BJ (cell line): Measurements from ENCODE around the gene DCANP1. TPM values are rescaled to one million over a fixed set of nuclear protein-coding genes. Genes with fewer than 3 reads are reported as not detected.

ENCODE experiments used
- CTCF ChIA-PET: fragments of 350-600 bp; formaldehyde crosslinking; extraction: SDS; loops from one replicate; lab custom pipeline; 2021; ENCODE audit warnings: antibody characterized with exemption, inconsistent platforms; lab: Yijun Ruan, JAX
- POLR2A ChIA-PET: fragments of 300-600 bp; sonication (Branson Sonifier 250); formaldehyde crosslinking; extraction: SDS; loops from one replicate; lab custom pipeline; 2021; ENCODE audit warnings: antibody characterized with exemption; lab: Charles Lee
- DNase-seq: peaks from one replicate; pipeline ENCODE4 v3.0.0-alpha.2; 2011; ENCODE audit warnings: low read depth
- H3K27me3 ChIP-seq: 2 replicates; pipeline ENCODE4 v1.6.0; 2011; ENCODE audit warnings: low read length; ENCODE audit not compliant: control insufficient read depth, insufficient read depth
- H3K36me3 ChIP-seq: 2 replicates; pipeline ENCODE4 v1.5.1; 2011; ENCODE audit warnings: low read length; ENCODE audit not compliant: control insufficient read depth, insufficient read depth
- H3K4me3 ChIP-seq: 2 replicates; pipeline ENCODE4 v1.5.1; 2011; ENCODE audit warnings: low read depth, mild to moderate bottlenecking, control low read depth, low read length
- polyA plus RNA-seq: library from polyadenylated mRNA; depleted of rRNA; stranded (reverse); fragments of >200 nt; gene quantifications from 2 replicates; pipeline ENCODE4 v1.2.3, GENCODE V29; 2011
- TF ChIP-seq, protein P1 (sequence below): IDR thresholded peaks from 2 replicates; pipeline ENCODE4 v1.5.1; 2011; ENCODE audit warnings: low read depth, mild to moderate bottlenecking, control low read depth, inconsistent platforms, low read length, moderate library complexity; ENCODE audit not compliant: insufficient read depth

The DCANP1 gene
- polyA plus RNA-seq, 1 experiment, result not detected

DNA sequence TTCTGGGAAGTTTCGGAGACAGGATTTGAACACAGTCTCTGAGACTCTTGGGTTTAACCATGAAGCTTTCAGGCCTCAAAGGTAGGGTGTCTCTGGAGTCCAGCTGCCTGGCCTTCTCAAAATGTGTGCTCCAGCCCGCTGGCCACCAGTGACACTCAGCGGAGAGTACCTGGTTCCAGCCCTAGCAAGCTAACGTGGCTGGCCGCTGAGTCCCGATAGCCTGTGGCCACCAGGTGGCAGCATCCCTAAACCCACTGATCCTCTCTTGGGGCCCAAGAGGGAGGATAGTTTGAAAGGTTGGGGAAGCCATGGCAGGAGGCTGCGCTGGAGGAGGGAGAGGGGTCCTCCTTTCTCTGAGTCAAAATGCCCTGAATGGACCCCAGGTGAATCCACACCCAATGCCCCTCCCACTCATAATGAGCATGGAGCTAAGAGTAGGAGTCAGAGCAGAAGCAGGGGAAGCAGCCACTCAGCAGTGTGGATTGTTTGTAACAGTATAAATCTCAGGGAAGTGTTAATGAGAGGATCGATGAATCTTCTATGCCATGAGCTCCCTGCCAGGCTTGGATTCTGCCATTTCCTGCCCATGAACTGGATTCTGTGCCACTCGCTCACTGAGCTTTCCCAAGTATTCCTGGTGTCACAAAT is 10.4 kb upstream of the DCANP1 start:
- TF ChIP-seq, protein P1, sequence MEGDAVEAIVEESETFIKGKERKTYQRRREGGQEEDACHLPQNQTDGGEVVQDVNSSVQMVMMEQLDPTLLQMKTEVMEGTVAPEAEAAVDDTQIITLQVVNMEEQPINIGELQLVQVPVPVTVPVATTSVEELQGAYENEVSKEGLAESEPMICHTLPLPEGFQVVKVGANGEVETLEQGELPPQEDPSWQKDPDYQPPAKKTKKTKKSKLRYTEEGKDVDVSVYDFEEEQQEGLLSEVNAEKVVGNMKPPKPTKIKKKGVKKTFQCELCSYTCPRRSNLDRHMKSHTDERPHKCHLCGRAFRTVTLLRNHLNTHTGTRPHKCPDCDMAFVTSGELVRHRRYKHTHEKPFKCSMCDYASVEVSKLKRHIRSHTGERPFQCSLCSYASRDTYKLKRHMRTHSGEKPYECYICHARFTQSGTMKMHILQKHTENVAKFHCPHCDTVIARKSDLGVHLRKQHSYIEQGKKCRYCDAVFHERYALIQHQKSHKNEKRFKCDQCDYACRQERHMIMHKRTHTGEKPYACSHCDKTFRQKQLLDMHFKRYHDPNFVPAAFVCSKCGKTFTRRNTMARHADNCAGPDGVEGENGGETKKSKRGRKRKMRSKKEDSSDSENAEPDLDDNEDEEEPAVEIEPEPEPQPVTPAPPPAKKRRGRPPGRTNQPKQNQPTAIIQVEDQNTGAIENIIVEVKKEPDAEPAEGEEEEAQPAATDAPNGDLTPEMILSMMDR, result peak; percentile 66
- Histone ChIP-seq H3K36me3 (no peaks in the 10 kb centered on the region), H3K27me3 (peaks cover 3% of the 10 kb centered on the region; the same call in 1 of the 2 replicates), H3K4me3 (no peak overlapping the region)
- DNase-seq, result no peak
- CTCF ChIA-PET, result interaction anchor here (0.6 to 26.3 kb wide), 15 partner anchors 8 to 1819 kb away, joined by 3 to 1147 read pairs (median 4); partner anchors contain the start of gene CXCL14
- POLR2A ChIA-PET, result interaction anchor here (0.7 kb wide), 1 partner anchor 87 kb away, joined by 3 read pairs; no protein-coding TSS in a partner anchor

DNA sequence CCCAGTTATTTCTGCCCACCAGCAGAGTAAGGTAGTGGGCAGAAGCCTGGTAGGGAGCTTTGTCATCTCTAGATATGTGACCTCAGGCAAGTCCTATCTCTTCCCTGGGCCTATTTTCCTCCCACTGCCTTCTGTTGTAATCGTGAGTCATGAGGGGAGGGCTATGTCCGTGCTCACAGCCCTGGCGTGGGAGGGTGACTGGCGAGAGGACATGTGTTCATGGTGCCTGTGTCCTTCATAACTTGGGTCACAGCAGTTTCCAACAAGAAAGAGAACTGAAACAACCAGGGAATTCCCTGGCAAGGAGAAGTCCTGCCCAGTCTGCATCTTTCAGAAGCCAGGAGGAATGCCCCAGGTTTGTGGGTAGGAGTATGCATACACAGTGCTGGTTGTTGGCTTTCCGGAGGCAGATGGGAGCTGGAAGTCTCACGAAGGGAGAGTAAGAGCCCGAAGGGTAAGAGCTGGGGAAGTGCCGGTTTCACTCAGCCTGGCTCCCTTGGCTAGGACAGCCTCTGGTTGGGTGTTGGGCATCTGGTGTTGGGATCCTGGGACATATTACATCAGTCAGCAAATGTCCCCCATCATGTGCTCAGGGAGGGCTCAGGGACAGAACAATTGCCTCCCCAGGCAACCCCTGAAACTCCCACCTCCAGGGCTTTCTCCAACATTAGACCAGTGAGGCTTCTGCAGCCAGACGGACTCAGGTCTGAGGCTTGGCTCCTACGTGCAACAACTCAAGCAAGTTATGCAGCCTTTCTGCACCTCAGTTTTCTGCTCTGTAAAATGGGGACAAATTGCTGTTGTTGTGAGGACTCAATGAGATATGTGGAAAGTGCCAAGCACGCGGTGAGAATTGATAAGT is 9.3 kb upstream of the DCANP1 start:
- DNase-seq, result peak; percentile 80
- POLR2A ChIA-PET, result no interaction called here

DNA sequence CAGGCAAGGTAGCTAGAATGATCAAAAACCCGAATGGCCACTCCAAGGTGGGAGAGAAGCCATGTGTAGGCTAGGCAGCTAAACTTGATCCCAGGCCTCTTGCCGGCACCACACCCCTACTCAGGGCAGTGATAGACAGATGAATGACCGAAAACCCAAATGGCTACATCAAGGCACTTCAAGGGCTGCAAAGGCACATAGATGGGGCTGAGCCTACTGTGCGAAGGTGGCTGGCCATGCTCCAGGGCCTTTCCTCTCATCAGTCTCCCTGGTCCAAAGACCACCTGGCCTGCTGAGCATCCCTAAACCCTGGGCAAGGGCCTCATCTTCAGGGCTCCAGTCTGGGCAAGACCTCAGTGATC is 8.7 kb upstream of the DCANP1 start:
- ChIA-PET POLR2A (no interaction called here), CTCF (interaction anchor here (1.0 to 26.3 kb wide), 4 partner anchors 10 to 375 kb away, joined by 3 to 1147 read pairs (median 22); partner anchors contain the start of gene CXCL14)
- TF ChIP-seq, protein P1, result no peak
- no peaks in the 10 kb centered on the region for H3K36me3 ChIP-seq
- H3K27me3 ChIP-seq, result no peaks in the 10 kb centered on the region
- no peak for DNase-seq
- H3K4me3 ChIP-seq, result no peak overlapping the region

More for the DNA sequence above, 9.3 kb upstream of the DCANP1 start:
- Histone ChIP-seq H3K27me3 (no peaks in the 10 kb centered on the region), H3K36me3 (no peaks in the 10 kb centered on the region), H3K4me3 (no peak overlapping the region)
- CTCF ChIA-PET, result interaction anchor here (0.7 to 26.3 kb wide), 9 partner anchors 9 to 106 kb away, joined by 3 to 1147 read pairs (median 3); partner anchors contain the start of gene CXCL14
- TF ChIP-seq, protein P1, result no peak

DNA sequence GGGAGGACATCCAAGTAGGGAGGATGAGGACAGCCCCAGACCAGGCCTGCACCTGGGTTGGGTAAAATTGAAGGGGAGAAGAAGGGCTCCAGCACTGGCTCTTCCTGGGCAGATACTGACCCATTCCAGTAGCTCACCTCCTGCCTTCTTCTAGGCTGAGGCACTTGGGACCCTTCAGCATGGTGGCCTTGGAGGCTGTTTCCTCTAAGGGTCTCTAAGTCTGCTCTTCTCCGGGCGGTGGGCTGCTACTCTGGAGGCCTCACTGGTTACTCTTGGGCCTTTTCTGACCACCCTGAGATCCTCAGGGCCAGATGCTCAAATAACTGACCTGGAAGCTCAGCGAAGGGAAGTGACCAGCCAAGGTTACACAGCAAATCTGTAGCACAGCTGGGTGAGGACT is 7.8 kb upstream of the DCANP1 start:
- TF ChIP-seq, protein P1, result no peak
- H3K36me3 ChIP-seq, result no peaks in the 10 kb centered on the region
- H3K27me3 ChIP-seq, result no peaks in the 10 kb centered on the region; the same call in 1 of the 2 replicates
- no peak for DNase-seq
- ChIA-PET POLR2A (no interaction called here), CTCF (interaction anchor here (0.6 to 26.3 kb wide), 5 partner anchors 11 to 1934 kb away, joined by 3 to 1147 read pairs (median 3); partner anchors contain the start of gene CXCL14)
- no peak overlapping the region for H3K4me3 ChIP-seq

DNA sequence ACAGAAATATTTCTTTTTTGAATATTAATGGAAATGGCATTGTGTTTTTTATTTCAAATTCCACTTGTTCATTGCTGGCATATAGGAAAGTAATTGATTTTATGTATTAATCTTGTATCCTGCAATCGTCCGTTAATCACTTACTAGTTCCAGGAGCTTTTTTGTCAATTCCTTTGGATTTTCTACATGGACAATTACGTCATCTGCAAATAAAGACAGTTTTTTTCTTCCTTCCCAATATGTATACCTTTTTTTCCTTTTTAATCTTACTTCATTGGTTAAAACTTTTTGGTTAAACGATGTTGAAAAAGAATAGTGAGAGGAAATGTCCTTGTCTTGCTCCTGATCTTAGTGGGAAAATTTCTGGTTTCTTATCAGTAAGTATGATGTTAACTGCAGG is 6.5 kb upstream of the DCANP1 start:
- no peak for DNase-seq
- no peaks in the 10 kb centered on the region for H3K36me3 ChIP-seq
- ChIA-PET CTCF (interaction anchor here (0.8 to 26.3 kb wide), 2 partner anchors 27 to 109 kb away, joined by 3 to 1147 read pairs; partner anchors contain the start of gene CXCL14), POLR2A (no interaction called here)
- H3K27me3 ChIP-seq, result no peaks in the 10 kb centered on the region; the same call in 1 of the 2 replicates
- no peak overlapping the region for H3K4me3 ChIP-seq
- TF ChIP-seq, protein P1, result no peak
